Measurements from ENCODE around the gene JAK1. TPM values are rescaled to one million over a fixed set of nuclear protein-coding genes. Genes with fewer than 3 reads are reported as not detected.

JAK1 gene
- total and polyA plus RNA-seq, 2 donors (not counting 3 experiments of a cell fraction or from before 2014, with no cell fraction given): 68.8 to 177 TPM

DNA sequence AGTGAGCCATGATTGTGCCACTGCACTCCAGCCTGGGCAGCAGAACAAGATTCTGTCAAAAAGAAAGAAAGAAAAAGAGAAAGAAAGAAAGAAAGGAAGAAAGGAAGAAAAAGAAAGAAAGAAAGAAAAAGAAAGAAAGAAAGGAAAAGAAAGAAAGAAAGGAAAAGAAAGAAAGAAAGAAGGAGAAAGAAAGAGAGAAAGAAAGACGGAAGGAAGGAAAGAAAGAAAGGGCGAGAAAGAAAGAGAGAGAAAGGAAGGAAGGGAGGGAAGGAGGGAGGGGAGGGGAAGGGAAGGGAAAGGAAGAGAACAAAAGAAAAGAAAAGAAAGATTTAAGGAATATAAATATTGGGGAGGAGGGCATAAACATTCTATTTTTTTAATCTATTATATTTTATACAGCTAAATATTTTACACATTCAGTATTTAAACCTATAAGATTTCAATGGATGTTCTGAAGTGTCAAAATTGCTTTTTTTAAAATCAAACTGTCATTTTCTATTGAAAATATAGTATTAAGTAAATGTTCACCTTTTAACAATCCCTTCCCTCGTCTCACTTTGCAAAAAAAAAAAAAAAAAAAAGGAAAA is 6.8 kb upstream of the JAK1 start:
- Histone ChIP-seq H3K79me2 (ENCODE audit: control insufficient read depth, insufficient read depth, low read length) (no peaks in the 10 kb centered on the region), H3K4me1 (ENCODE audit: control insufficient read depth, extremely low read depth, insufficient read depth, low read length) (no peaks in the 10 kb centered on the region), H3K9me1 (replicated peaks; ENCODE audit: control insufficient read depth, extremely low read depth, insufficient read depth, low read length) (no peaks in the 10 kb centered on the region), H3K9me3 (replicated peaks; ENCODE audit: control insufficient read depth, insufficient read depth, low read length) (no peaks in the 10 kb centered on the region), H3K4me3 (replicated peaks in 1 of 3; ENCODE audit: insufficient read depth in 1 of 3, low read depth in 1 of 3, low read length in 3 of 3) (no peak overlapping the region), H3K4me2 (ENCODE audit: insufficient read depth, low read length) (no peak overlapping the region), H3K36me3 (ENCODE audit: control insufficient read depth in 2 of 2, extremely low read depth in 1 of 2, insufficient read depth in 2 of 2, low read length in 2 of 2) (no peaks in the 10 kb centered on the region), H3K27me3 (ENCODE audit: control insufficient read depth in 2 of 2, insufficient read depth in 2 of 2, low read length in 2 of 2) (no peaks in the 10 kb centered on the region), H2AFZ (ENCODE audit: low read depth, low read length) (no peak overlapping the region), H3K27ac (ENCODE audit: insufficient read depth, low read depth, low read length) (no peak overlapping the region), H3K9ac (replicated peaks; ENCODE audit: extremely low read depth, insufficient read depth, low read length) (no peak overlapping the region), H4K20me1 (replicated peaks; ENCODE audit: control insufficient read depth, extremely low read depth, insufficient read depth, low read length) (no peaks in the 10 kb centered on the region)
- no peak for DNase-seq (ENCODE audit: low read depth, low spot score)
- POLR2A ChIA-PET: no interaction called here
- dilution Hi-C loops (cut with MboI; ENCODE audit: extremely low pct_ligation_motif_present, low sequenced_read_pairs) (no loop called here), intact Hi-C loops (cut with micrococcal nuclease) (no loop called here)
- CTCF ChIA-PET: interaction anchor here (1.1 to 1.2 kb wide), 2 partner anchors 20 to 70 kb away, joined by 3 read pairs; no protein-coding TSS in a partner anchor
- no TSS peak for BruUV-seq (replicated peaks)
- FAIRE-seq: no peak
- TF ChIP-seq, protein P1, sequence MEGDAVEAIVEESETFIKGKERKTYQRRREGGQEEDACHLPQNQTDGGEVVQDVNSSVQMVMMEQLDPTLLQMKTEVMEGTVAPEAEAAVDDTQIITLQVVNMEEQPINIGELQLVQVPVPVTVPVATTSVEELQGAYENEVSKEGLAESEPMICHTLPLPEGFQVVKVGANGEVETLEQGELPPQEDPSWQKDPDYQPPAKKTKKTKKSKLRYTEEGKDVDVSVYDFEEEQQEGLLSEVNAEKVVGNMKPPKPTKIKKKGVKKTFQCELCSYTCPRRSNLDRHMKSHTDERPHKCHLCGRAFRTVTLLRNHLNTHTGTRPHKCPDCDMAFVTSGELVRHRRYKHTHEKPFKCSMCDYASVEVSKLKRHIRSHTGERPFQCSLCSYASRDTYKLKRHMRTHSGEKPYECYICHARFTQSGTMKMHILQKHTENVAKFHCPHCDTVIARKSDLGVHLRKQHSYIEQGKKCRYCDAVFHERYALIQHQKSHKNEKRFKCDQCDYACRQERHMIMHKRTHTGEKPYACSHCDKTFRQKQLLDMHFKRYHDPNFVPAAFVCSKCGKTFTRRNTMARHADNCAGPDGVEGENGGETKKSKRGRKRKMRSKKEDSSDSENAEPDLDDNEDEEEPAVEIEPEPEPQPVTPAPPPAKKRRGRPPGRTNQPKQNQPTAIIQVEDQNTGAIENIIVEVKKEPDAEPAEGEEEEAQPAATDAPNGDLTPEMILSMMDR (IDR thresholded peaks at IDR 0.05; ENCODE audit: extremely low read depth in 1 of 2, insufficient read depth in 1 of 2, low read depth in 1 of 2, low read length in 2 of 2): no peak
- TF ChIP-seq GATA2 (IDR thresholded peaks at IDR 0.05; ENCODE audit: insufficient read depth, insufficient read length, low read depth, low read length) (no peak), POLR2A (IDR thresholded peaks at IDR 0.05; ENCODE audit: low read depth, low read length) (no peak), FOS (IDR thresholded peaks at IDR 0.05; ENCODE audit: borderline replicate concordance, insufficient read depth, low read length) (no peak), POLR2AphosphoS5 (IDR thresholded peaks at IDR 0.05; ENCODE audit: insufficient read depth, low read depth, low read length) (no peak), MYC (IDR thresholded peaks at IDR 0.05; ENCODE audit: low read depth, low read length) (no peak), JUN (IDR thresholded peaks at IDR 0.05; ENCODE audit: borderline replicate concordance, insufficient read depth, insufficient read length, low read depth) (no peak), EZH2 (IDR thresholded peaks at IDR 0.05; ENCODE audit: borderline replicate concordance, low read depth, low read length, severe bottlenecking) (no peak)
- TF ChIP-seq, protein P2, sequence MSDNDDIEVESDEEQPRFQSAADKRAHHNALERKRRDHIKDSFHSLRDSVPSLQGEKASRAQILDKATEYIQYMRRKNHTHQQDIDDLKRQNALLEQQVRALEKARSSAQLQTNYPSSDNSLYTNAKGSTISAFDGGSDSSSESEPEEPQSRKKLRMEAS (IDR thresholded peaks at IDR 0.05; ENCODE audit: insufficient read depth, insufficient read length): no peak

Data from endothelial cell of umbilical vein (primary cell).